ENCODE results near the gene KIF20B. TPM values are rescaled to one million over a fixed set of nuclear protein-coding genes. Genes with fewer than 3 reads are reported as not detected.

KIF20B gene
- total RNA-seq, 2 experiments from 2014 or later: 48.1 to 49.6 TPM

Other genes starting within 250 kb of the KIF20B start
- gene SLC16A12, start 166.0 kb upstream of the KIF20B start, total RNA-seq: not detected
- gene PANK1, start 56.3 kb upstream of the KIF20B start, total RNA-seq: 1 to 10 TPM; 3.1 to 3.5 TPM